ENCODE measurements around the gene LUM.

- no peak for TF ChIP-seq CTCF (IDR thresholded peaks at IDR 0.05)
- TF ChIP-seq POLR2A (IDR thresholded peaks at IDR 0.05): no peak
- no peak for TF ChIP-seq EP300 (IDR thresholded peaks at IDR 0.05)
Observed at GRCh38 chr12:91074851-91075250, 36.4 kb downstream of the LUM start.
